GM12878 (cell line): ENCODE results near the gene MYO6.

ENCODE experiments used
- NR2F1 ChIP-seq: fragments of 450-650 bp; conservative IDR thresholded peaks from 2 replicates; pipeline ENCODE4 v1.6.1; 2017; ENCODE audit warnings: mild to moderate bottlenecking
- SIN3A ChIP-seq: IDR thresholded peaks from 2 replicates; pipeline ENCODE4 v1.6.1; 2012; ENCODE audit warnings: low read depth, low read length, improper control_type of control experiment
- TAF1 ChIP-seq: IDR thresholded peaks from 2 replicates; pipeline ENCODE4 v1.6.1; 2011; ENCODE audit warnings: mild to moderate bottlenecking, low read depth, low read length, borderline replicate concordance
- YBX1 ChIP-seq: fragments of 450-650 bp; IDR thresholded peaks from 2 replicates; pipeline ENCODE4 v1.6.1; 2016; ENCODE audit warnings: antibody characterized with exemption

GRCh38 chr6:75937846-75938245 is 188.8 kb downstream of the MYO6 start:
- no peak for TF ChIP-seq SIN3A
- TF ChIP-seq YBX1 = no peak
- no peak for TF ChIP-seq NR2F1
- TF ChIP-seq TAF1 = no peak
